Keratinocyte (primary cell): ENCODE data around the gene SPATA20. TPM values are rescaled to one million over a fixed set of nuclear protein-coding genes. Genes with fewer than 3 reads are reported as not detected.

ENCODE experiments used
- DNase-seq: peaks from one replicate; pipeline ENCODE4 v3.0.0-alpha.2; 2011; ENCODE audit warnings: low read depth, missing footprints, low spot score
- FAIRE-seq: peaks from 2 replicates; lab custom pipeline; 2011; peaks lifted over from hg19 to GRCh38; lab: Jason Lieb, UNC
- H2AFZ ChIP-seq: 2 replicates; pipeline ENCODE4 v1.6.0; 2012; ENCODE audit warnings: low read length, control low read depth, inconsistent platforms; ENCODE audit not compliant: control insufficient read depth
- H3K27ac ChIP-seq: 2 replicates; pipeline ENCODE4 v1.5.1; 2011; ENCODE audit warnings: low read length; ENCODE audit not compliant: control insufficient read depth, insufficient read depth
- H3K27me3 ChIP-seq: 3 replicates; pipeline ENCODE4 v1.6.0; 2011; ENCODE audit warnings: low read length; ENCODE audit not compliant: control insufficient read depth, insufficient read depth; ENCODE audit errors: extremely low read depth
- H3K36me3 ChIP-seq, 2 experiments: 2 replicates in 1 of 2; 3 replicates in 1 of 2; pipeline ENCODE4 v1.5.1; 2011; ENCODE audit warnings: low read length in 2 of 2, mild to moderate bottlenecking in 1 of 2; ENCODE audit not compliant: control insufficient read depth in 2 of 2, insufficient read depth in 2 of 2; ENCODE audit errors: extremely low read depth in 1 of 2
- H3K4me1 ChIP-seq: 3 replicates; pipeline ENCODE4 v1.5.1; 2011; ENCODE audit warnings: low read length; ENCODE audit not compliant: control insufficient read depth, insufficient read depth; ENCODE audit errors: extremely low read depth
- H3K4me2 ChIP-seq: 3 replicates; pipeline ENCODE4 v1.6.0; 2011; ENCODE audit warnings: low read depth, low read length; ENCODE audit not compliant: control insufficient read depth, insufficient read depth; ENCODE audit errors: extremely low read depth
- H3K4me3 ChIP-seq, 3 experiments: fragments of 200-600 bp in 1 of 3; sonication (generic) in 1 of 3; 2 replicates in 2 of 3; 3 replicates in 1 of 3; pipeline ENCODE4 v1.5.1; 2011 to 2016; ENCODE audit warnings: low read length in 3 of 3, mild to moderate bottlenecking in 3 of 3, control low read depth in 2 of 3, inconsistent platforms in 1 of 3, low read depth in 1 of 3, mixed read lengths in 1 of 3, mixed run types in 1 of 3, moderate library complexity in 1 of 3; ENCODE audit not compliant: control insufficient read depth in 2 of 3, insufficient read depth in 2 of 3; ENCODE audit errors: extremely low read depth in 1 of 3
- H3K79me2 ChIP-seq: 2 replicates; pipeline ENCODE4 v1.6.0; 2012; ENCODE audit warnings: low read length; ENCODE audit not compliant: control insufficient read depth, insufficient read depth
- H3K9ac ChIP-seq: 3 replicates; pipeline ENCODE4 v1.6.0; 2011; ENCODE audit warnings: low read length; ENCODE audit not compliant: control insufficient read depth, insufficient read depth; ENCODE audit errors: extremely low read depth
- H3K9me1 ChIP-seq: 3 replicates; pipeline ENCODE4 v1.6.0; 2011; ENCODE audit warnings: low read length; ENCODE audit not compliant: control insufficient read depth, insufficient read depth; ENCODE audit errors: extremely low read depth
- H3K9me3 ChIP-seq: 2 replicates; pipeline ENCODE4 v1.5.1; 2012; ENCODE audit warnings: low read depth, low read length; ENCODE audit not compliant: control insufficient read depth
- H4K20me1 ChIP-seq: 3 replicates; pipeline ENCODE4 v1.6.0; 2011; ENCODE audit warnings: low read length; ENCODE audit not compliant: control insufficient read depth, insufficient read depth; ENCODE audit errors: extremely low read depth
- CTCF ChIP-seq, 3 experiments: IDR thresholded peaks in 1 of 3; conservative IDR thresholded peaks in 1 of 3; optimal IDR thresholded peaks in 1 of 3; 2 replicates in 2 of 3; 3 replicates in 1 of 3; pipeline versions ENCODE3 to v1.5.1; 2011; ENCODE audit warnings: low read length in 3 of 3, mild to moderate bottlenecking in 3 of 3, moderate library complexity in 2 of 3, control low read depth in 1 of 3, inconsistent platforms in 1 of 3; ENCODE audit not compliant: insufficient read depth in 2 of 3; ENCODE audit errors: extremely low read depth in 1 of 3
- EZH2 ChIP-seq: IDR thresholded peaks from one replicate; pipeline ENCODE4 v1.6.1; 2012; ENCODE audit warnings: inconsistent platforms, mild to moderate bottlenecking, low read length, moderate library complexity
- dilution Hi-C: fragments of 300-500 bp; cut with MboI; formaldehyde crosslinking; loops from one replicate; pipeline ENCODE4 v1.7.0; 2020; ENCODE audit warnings: low sequenced_read_pairs; ENCODE audit not compliant: extremely low pct_ligation_motif_present
- polyA plus RNA-seq, 5 experiments: library from polyadenylated mRNA; depleted of rRNA in 3 of 5; stranded (reverse) in 3 of 5; stranded (forward) in 1 of 5; unstranded in 1 of 5; fragments of >200 nt; gene quantifications; 1 replicate in 1 of 5; 2 replicates in 3 of 5; 3 replicates in 1 of 5; pipeline versions ENCODE4 v1.2.1 to v1.2.3, GENCODE V29; 2011 to 2012; ENCODE audit warnings: missing spikeins in 2 of 5, low read depth in 1 of 5, low replicate concordance in 1 of 5

SPATA20 gene
- polyA plus RNA-seq, 1 donor (not counting 4 experiments of a cell fraction or from before 2014, with no cell fraction given): 17.2 TPM

- DNase-seq: no peak
- H3K9me3 ChIP-seq: no peaks in the 10 kb centered on the region
- H3K79me2 ChIP-seq: no peaks in the 10 kb centered on the region
- no peak overlapping the region for H3K4me3 ChIP-seq
- no peaks in the 10 kb centered on the region for H3K4me1 ChIP-seq
- H4K20me1 ChIP-seq: no peaks in the 10 kb centered on the region
- TF ChIP-seq EZH2 (no peak), CTCF (optimal IDR thresholded peaks at IDR 0.05 in 1 of 3, IDR thresholded peaks at IDR 0.05 in 1 of 3, conservative IDR thresholded peaks at IDR 0.05 in 1 of 3; ENCODE audit: extremely low read depth in 1 of 3, insufficient read depth in 2 of 3, low read length in 3 of 3) (no peak)
- no peak overlapping the region for H3K9ac ChIP-seq
- peaks cover 9% of the 10 kb centered on the region for H3K27me3 ChIP-seq
- H3K36me3 ChIP-seq: no peaks in the 10 kb centered on the region
- no peak for FAIRE-seq
- H3K9me1 ChIP-seq: no peaks in the 10 kb centered on the region
- dilution Hi-C loops: no loop called here
- no peak overlapping the region for H3K27ac ChIP-seq
- no peak overlapping the region for H3K4me2 ChIP-seq
- H2AFZ ChIP-seq: no peak overlapping the region
These were observed 44.2 kb downstream of the SPATA20 start for GRCh38 chr17:50590946-50591737.

- TF ChIP-seq CTCF (optimal IDR thresholded peaks at IDR 0.05 in 1 of 3, IDR thresholded peaks at IDR 0.05 in 1 of 3, conservative IDR thresholded peaks at IDR 0.05 in 1 of 3; ENCODE audit: extremely low read depth in 1 of 3, insufficient read depth in 2 of 3, low read length in 3 of 3) (no peak), EZH2 (no peak)
- Histone ChIP-seq H3K4me3 (no peak overlapping the region), H3K79me2 (no peaks in the 10 kb centered on the region), H3K9me1 (no peaks in the 10 kb centered on the region), H2AFZ (no peak overlapping the region), H3K27ac (no peak overlapping the region), H3K9ac (no peak overlapping the region), H4K20me1 (no peaks in the 10 kb centered on the region), H3K4me1 (no peaks in the 10 kb centered on the region), H3K36me3 (no peaks in the 10 kb centered on the region), H3K27me3 (peaks cover 10% of the 10 kb centered on the region), H3K9me3 (no peaks in the 10 kb centered on the region), H3K4me2 (no peak overlapping the region)
- no peak for DNase-seq
- FAIRE-seq: no peak
- dilution Hi-C loops: no loop called here
These were observed 46.3 kb downstream of the SPATA20 start for GRCh38 chr17:50593321-50593720.
